HUES48 (cell line): ENCODE results near the gene NHS.
A peak's percentile ranks its signal among the peaks of the same experiment; 100 is the strongest.
"Not testable (repeated sequence)": the region's sequence is repeated elsewhere in the genome, so short reads cannot be mapped to it uniquely, and the experiment has no call there.

Experiments used
- H3K27ac ChIP-seq: one replicate; pipeline ENCODE4 v1.7.0; 2013; ENCODE audit warnings: low read depth, low read length, inconsistent platforms
- H3K27me3 ChIP-seq: 2 replicates; pipeline ENCODE4 v1.6.1; 2013; ENCODE audit warnings: mild to moderate bottlenecking, low read length; ENCODE audit not compliant: control insufficient read depth, insufficient read depth
- H3K36me3 ChIP-seq: 2 replicates; pipeline ENCODE4 v1.6.1; 2013; ENCODE audit warnings: low read length; ENCODE audit not compliant: control insufficient read depth, insufficient read depth
- H3K4me1 ChIP-seq: 2 replicates; pipeline ENCODE4 v1.6.1; 2013; ENCODE audit warnings: mild to moderate bottlenecking, low read length; ENCODE audit not compliant: control insufficient read depth, insufficient read depth
- H3K4me3 ChIP-seq: 2 replicates; pipeline ENCODE4 v1.5.1; 2013; ENCODE audit warnings: mild to moderate bottlenecking, low read depth, low read length
- H3K9ac ChIP-seq: 2 replicates; pipeline ENCODE4 v1.6.1; 2013; ENCODE audit warnings: mild to moderate bottlenecking, low read depth, low read length, moderate library complexity
- H3K9me3 ChIP-seq: 2 replicates; pipeline ENCODE4 v1.6.1; 2013; ENCODE audit warnings: low read length; ENCODE audit not compliant: control insufficient read depth, insufficient read depth

The NHS gene

DNA sequence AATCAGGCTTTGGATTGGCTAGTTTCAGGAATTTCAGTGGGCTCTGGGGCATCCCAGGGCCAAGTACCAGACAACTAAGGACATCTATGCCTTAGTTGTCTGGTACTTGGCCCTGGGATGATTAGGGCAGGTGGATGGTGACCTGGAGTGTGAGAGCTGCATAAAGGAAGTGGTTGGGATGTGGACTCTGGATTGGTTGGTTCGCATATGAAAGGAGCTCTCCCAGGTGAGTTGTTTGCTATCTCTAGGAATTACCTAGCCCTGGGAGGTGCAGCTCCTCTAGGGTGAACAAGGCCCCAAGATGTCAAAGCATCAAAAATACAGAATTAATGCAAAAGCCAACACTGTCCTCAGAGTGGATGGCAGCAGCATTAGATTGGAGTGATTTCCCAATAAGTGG lies 109.6 kb downstream of the NHS start:
- H3K36me3 ChIP-seq: no peaks in the 10 kb centered on the region
- no peak overlapping the region for H3K27ac ChIP-seq
- H3K27me3 ChIP-seq: peaks cover 26% of the 10 kb centered on the region
- no peaks in the 10 kb centered on the region for H3K9me3 ChIP-seq
- no peak overlapping the region for H3K9ac ChIP-seq
- no peak overlapping the region for H3K4me3 ChIP-seq
- peaks cover 16% of the 10 kb centered on the region for H3K4me1 ChIP-seq

DNA sequence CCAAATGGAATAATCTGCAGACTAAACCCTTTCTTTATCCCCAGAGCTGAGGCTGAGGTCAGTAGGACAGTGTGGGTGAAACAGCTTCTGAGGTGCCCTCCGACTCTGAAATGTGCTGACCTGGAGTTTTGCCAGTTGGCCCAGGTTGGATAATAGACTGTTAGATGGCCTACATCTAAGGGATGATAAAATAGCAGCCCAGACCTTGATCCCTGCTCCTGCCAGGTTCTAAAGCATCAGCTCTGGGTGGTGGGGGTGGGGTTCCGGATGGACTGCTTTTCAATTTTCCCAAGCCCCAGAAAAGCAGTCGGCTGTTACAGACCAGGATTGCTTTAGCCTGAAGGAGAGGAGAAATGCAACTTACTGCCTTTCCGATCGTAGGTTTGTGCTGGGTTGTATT lies 110.4 kb downstream of the NHS start:
- Histone ChIP-seq H3K27me3 (peaks cover 26% of the 10 kb centered on the region), H3K27ac (no peak overlapping the region), H3K9me3 (no peaks in the 10 kb centered on the region), H3K36me3 (no peaks in the 10 kb centered on the region), H3K9ac (no peak overlapping the region), H3K4me3 (no peak overlapping the region), H3K4me1 (peaks cover 16% of the 10 kb centered on the region)

DNA sequence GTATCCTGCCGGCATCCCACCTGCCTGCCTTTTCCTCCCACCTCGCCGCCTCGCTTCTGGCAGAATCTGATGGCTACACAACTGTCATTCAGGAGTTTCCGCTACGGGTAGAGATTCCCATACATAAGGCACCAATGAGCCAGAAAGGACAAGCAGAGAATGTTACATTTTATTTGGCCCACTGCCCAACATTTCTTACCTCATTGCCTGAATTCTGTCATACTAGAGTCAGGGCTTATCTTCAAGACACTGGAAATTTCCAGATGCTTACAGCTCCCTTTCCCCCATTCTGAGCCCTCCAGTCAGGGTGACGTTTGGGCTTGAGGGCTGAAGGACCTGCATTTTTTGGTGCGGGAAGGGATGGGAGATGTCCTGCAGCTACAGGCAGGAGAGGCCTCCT lies 113.0 kb downstream of the NHS start:
- Histone ChIP-seq H3K27ac (no peak overlapping the region), H3K9ac (no peak overlapping the region), H3K27me3 (peaks cover 22% of the 10 kb centered on the region), H3K4me3 (no peak overlapping the region), H3K36me3 (no peaks in the 10 kb centered on the region), H3K4me1 (peaks cover 16% of the 10 kb centered on the region), H3K9me3 (no peaks in the 10 kb centered on the region)

DNA sequence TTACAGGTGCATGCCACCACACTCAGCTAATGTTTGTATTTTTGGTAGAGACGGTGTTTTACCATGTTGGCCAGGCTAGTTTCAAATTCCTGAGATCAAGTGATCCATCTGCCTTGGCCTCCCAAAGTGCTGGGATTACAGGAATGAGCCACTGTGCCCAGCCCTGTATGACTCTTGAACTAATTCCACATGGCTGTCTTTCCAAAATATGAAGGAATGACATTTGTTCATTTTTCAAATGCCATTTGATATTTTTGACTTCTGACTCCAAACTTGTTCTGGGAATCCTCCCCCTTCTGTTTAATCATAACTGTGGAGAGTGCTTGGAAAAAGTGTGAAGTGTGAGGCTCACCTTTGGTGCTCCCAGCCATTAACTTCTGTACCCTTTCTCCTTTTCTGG lies 119.2 kb downstream of the NHS start:
- Histone ChIP-seq H3K36me3 (no peaks in the 10 kb centered on the region), H3K4me1 (peaks cover 2% of the 10 kb centered on the region), H3K27me3 (peaks cover 3% of the 10 kb centered on the region; the same call in 1 of the 2 replicates), H3K4me3 (no peak overlapping the region), H3K27ac (no peak overlapping the region), H3K9me3 (no peaks in the 10 kb centered on the region), H3K9ac (no peak overlapping the region)

DNA sequence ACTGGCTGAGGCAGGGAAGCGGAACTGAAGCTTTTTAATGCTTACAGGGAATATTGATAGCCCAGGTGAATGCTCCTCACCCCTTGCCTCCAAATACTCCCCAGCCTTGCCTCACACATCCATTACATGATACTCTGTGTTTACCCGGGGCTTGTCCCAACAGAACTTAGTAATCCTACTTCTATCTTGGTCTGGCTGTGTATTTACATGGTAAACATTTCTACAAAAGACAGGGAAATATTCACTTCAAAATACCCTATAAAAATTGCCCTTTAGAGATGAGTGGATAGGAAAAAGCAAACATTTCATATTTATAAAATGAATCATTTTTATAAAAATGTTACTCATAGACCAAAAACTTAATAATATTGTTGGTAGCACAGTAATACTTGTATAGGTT lies 120.1 kb downstream of the NHS start:
- no peak overlapping the region for H3K9ac ChIP-seq
- peaks cover 10% of the 10 kb centered on the region for H3K4me1 ChIP-seq
- H3K36me3 ChIP-seq: no peaks in the 10 kb centered on the region
- no peaks in the 10 kb centered on the region for H3K9me3 ChIP-seq
- H3K4me3 ChIP-seq: no peak overlapping the region
- peaks cover 3% of the 10 kb centered on the region; the same call in 1 of the 2 replicates for H3K27me3 ChIP-seq
- H3K27ac ChIP-seq: no peak overlapping the region

DNA sequence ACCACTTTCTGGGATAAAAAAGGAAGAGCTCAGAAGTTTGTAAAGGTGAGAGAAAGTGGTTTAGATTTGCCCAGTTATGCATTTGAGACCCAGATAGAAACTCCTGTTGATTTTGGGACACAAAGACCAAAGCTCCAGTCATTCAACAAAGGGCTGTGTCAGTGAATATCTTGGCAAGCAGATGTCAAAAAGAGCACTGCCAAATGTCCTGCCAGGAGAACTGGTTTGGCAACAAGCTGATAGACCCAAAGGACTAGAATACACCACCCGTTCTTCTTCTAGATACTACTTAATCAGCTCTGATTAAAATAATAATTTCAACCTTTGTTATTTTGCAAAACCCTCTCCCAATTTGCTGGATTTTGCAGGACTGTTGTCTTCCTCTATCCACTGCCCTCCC lies 121.4 kb downstream of the NHS start:
- H3K27me3 ChIP-seq: peaks cover 9% of the 10 kb centered on the region; the same call in 1 of the 2 replicates
- H3K4me3 ChIP-seq: no peak overlapping the region
- H3K9me3 ChIP-seq: no peaks in the 10 kb centered on the region
- no peak overlapping the region for H3K27ac ChIP-seq
- no peak overlapping the region for H3K9ac ChIP-seq
- no peaks in the 10 kb centered on the region for H3K36me3 ChIP-seq
- peaks cover 10% of the 10 kb centered on the region for H3K4me1 ChIP-seq

DNA sequence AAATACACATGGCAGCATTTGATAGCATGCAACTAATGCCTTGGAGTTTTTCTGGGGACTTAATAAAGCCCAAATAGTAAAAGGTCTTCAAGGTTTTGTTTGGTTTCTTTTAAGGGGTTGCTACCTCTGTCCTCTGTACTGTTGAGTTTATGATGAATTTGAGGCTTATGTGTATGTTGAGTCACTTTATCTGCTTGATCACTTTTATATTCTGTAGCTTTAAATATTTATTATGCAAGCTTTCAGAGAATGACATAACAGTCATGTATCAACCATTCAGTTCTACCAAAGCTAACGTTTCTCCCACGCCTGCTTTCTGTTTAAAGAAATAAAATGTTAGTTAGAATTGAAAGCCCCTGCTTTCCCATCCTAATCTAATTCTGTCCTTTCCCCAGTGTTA lies 122.2 kb downstream of the NHS start:
- Histone ChIP-seq H3K9me3 (no peaks in the 10 kb centered on the region), H3K27ac (no peak overlapping the region), H3K27me3 (peaks cover 9% of the 10 kb centered on the region; the same call in 1 of the 2 replicates), H3K4me1 (peaks cover 10% of the 10 kb centered on the region), H3K36me3 (no peaks in the 10 kb centered on the region), H3K9ac (no peak overlapping the region), H3K4me3 (no peak overlapping the region)

DNA sequence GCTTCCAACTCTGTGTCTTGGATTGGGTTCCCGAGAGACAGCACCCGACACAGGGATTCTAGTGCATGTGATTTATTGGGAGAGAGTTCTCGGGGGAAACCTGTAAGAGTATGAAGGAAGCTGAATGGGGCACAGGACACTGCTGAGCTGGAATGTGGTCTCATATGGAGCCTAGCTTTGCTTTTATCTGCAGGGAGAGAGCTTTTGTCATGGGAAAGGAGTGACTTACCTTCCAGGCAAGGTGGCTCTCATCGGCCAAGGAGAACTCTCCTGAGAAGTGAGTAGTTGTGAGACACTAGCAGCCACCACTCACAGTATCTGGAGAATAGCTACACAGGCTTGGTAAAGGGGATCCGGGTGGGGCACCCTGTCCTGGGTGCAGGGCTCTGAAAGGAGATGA lies 124.5 kb downstream of the NHS start:
- H3K36me3 ChIP-seq: no peaks in the 10 kb centered on the region
- H3K9ac ChIP-seq: no peak overlapping the region
- no peak overlapping the region for H3K4me3 ChIP-seq
- H3K9me3 ChIP-seq: no peaks in the 10 kb centered on the region
- H3K27ac ChIP-seq: peak overlapping the region; percentile 30
- 0 out of 2 replicates have a peak, but pooled peaks cover 6% of the 10 kb centered on the region for H3K27me3 ChIP-seq
- H3K4me1 ChIP-seq: peaks cover 10% of the 10 kb centered on the region

DNA sequence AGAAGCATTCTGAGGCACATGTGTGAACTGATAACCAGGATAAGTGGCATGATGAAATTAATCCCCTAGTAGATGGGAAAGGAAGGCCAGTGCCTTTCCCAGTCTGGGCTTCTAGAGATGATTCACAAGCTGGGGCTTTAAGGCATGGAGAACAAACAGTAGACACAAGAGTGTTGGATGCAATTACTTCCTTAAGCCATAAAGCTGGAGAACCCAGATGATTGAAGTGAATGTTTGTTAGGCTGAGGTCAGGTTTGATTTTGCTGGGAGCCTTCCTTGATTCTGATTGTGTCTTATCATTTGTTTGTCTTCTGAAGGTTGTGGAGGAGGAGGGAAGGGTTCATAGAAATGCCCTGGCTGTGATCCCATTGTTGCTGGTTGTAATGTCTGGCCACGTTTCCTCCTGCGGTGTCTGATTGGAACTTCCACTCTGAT lies 125.2 kb downstream of the NHS start:
- no peaks in the 10 kb centered on the region for H3K36me3 ChIP-seq
- H3K9me3 ChIP-seq: no peaks in the 10 kb centered on the region
- H3K9ac ChIP-seq: no peak overlapping the region
- peak overlapping the region; percentile 21 for H3K27ac ChIP-seq
- H3K27me3 ChIP-seq: 0 out of 2 replicates have a peak, but pooled peaks cover 6% of the 10 kb centered on the region
- H3K4me1 ChIP-seq: peaks cover 10% of the 10 kb centered on the region
- H3K4me3 ChIP-seq: no peak overlapping the region

DNA sequence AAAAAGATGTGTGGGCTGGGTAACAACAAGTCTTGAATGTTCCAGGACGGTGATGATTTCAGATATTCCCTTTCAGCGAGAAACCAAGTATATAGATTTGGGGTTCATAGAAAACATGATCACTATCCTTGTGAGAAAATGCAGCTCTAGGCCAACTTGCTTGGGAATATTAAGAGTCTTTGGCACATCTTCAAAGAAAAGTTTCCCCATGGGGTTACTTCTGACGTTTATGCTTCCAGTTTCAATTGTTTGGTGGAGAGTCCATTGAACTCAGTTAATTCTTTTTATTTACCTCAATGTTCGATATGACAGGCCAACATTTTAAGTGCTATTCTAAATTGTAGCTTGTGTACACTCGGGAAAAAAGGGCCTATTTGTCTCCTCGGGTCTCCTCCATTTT lies 126.7 kb downstream of the NHS start:
- Histone ChIP-seq H3K27me3 (0 out of 2 replicates have a peak, but pooled peaks cover 6% of the 10 kb centered on the region), H3K4me3 (no peak overlapping the region), H3K9ac (no peak overlapping the region), H3K9me3 (peaks cover 3% of the 10 kb centered on the region; the same call in 1 of the 2 replicates), H3K27ac (no peak overlapping the region), H3K36me3 (no peaks in the 10 kb centered on the region), H3K4me1 (peaks cover 10% of the 10 kb centered on the region)

DNA sequence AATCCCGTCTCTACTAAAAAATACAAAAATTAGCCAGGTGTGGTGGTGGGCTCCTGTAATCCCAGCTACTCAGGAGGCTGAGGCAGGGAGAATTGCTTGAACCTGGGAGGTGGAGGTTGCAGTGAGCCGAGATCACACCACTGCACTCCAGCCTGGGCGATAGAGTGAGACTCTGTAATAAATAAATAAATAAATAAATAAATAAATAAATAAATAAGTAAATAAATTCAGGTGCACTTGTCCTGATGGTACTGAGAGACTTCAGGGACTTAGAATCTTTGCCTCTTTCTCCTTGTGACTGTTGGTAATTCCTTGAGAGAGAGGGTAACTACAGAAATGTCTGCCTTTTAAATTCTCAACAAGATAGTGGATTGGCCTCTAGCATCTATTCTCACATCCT lies 131.4 kb downstream of the NHS start:
- H3K4me1 ChIP-seq, H3K27me3 ChIP-seq, H3K9me3 ChIP-seq, H3K9ac ChIP-seq, H3K27ac ChIP-seq, H3K36me3 ChIP-seq, H3K4me3 ChIP-seq: not testable (repeated sequence)

DNA sequence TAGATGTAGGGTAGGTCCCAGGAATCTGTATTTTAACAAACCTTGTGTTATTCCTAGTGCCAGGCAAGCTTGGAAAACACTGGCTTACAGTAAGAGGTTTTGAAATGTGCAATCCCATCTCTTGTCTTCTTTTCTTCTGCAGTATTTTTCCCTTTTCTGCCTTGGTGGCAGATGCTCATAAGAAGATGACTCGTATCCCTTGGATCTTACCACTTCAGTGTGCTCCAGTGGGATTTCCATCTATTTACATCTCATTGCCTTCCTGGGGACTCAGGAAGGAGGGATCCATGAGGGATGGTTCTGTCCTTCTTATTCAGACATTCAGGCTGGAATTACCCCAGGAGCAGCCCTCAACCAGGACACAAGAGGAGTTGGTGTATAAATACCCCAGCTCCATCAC lies 136.6 kb downstream of the NHS start:
- H3K9ac ChIP-seq: no peak overlapping the region
- H3K4me1 ChIP-seq: 0 out of 2 replicates have a peak, but pooled peaks cover 8% of the 10 kb centered on the region
- H3K36me3 ChIP-seq: no peaks in the 10 kb centered on the region
- no peak overlapping the region for H3K27ac ChIP-seq
- H3K4me3 ChIP-seq: no peak overlapping the region
- H3K9me3 ChIP-seq: peaks cover 6% of the 10 kb centered on the region; the same call in 1 of the 2 replicates
- no peaks in the 10 kb centered on the region; the same call in 1 of the 2 replicates for H3K27me3 ChIP-seq
